HepG2 (cell line): Measurements from ENCODE around the gene CHMP6. TPM values are rescaled to one million over a fixed set of nuclear protein-coding genes. Genes with fewer than 3 reads are reported as not detected.

Experiments used
- AKAP8 ChIP-seq: sonication (generic); formaldehyde crosslinking; IDR thresholded peaks from 2 replicates; pipeline ENCODE4 v1.5.1; 2020; ENCODE audit warnings: mild to moderate bottlenecking, missing genetic modification reagents
- ARHGAP35 ChIP-seq: sonication (generic); formaldehyde crosslinking; IDR thresholded peaks from 2 replicates; pipeline ENCODE4 v1.9.0; 2022; ENCODE audit warnings: mild to moderate bottlenecking, inconsistent platforms, moderate library complexity, missing genetic modification reagents, borderline replicate concordance
- CAMTA2 ChIP-seq: sonication (generic); formaldehyde crosslinking; IDR thresholded peaks from 2 replicates; pipeline ENCODE4 v1.4.0; 2020; ENCODE audit warnings: mild to moderate bottlenecking, missing genetic modification reagents, borderline replicate concordance
- EHMT2 ChIP-seq: fragments of 200-600 bp; sonication (generic); IDR thresholded peaks from 2 replicates; pipeline ENCODE4 v1.7.0; 2017; ENCODE audit warnings: antibody characterized with exemption, low read depth, low read length, borderline replicate concordance
- ETV6 ChIP-seq: sonication (generic); formaldehyde crosslinking; conservative IDR thresholded peaks from 2 replicates; pipeline ENCODE4 v1.4.0; 2020; ENCODE audit warnings: missing genetic modification reagents
- HNRNPL ChIP-seq: fragments of 200-400 bp; formaldehyde crosslinking; IDR thresholded peaks from 2 replicates; pipeline ENCODE4 v1.6.1; 2017; ENCODE audit warnings: mild to moderate bottlenecking, low read depth, low read length
- MEIS2 ChIP-seq: sonication (generic); formaldehyde crosslinking; IDR thresholded peaks from 2 replicates; pipeline ENCODE4 v1.9.0; 2021; ENCODE audit warnings: mild to moderate bottlenecking, missing genetic modification reagents
- NPAS2 ChIP-seq: sonication (generic); formaldehyde crosslinking; IDR thresholded peaks from 2 replicates; pipeline ENCODE4 v1.8.0; 2022; ENCODE audit warnings: mild to moderate bottlenecking, missing genetic modification reagents, borderline replicate concordance
- ZC3H13 ChIP-seq: sonication (generic); formaldehyde crosslinking; IDR thresholded peaks from 2 replicates; pipeline ENCODE4 v1.8.1; 2023; ENCODE audit warnings: mild to moderate bottlenecking, missing genetic modification reagents, moderate library complexity
- ZFP82 ChIP-seq: sonication (generic); formaldehyde crosslinking; IDR thresholded peaks from 2 replicates; pipeline ENCODE4 v1.5.1; 2020; ENCODE audit warnings: mild to moderate bottlenecking, missing genetic modification reagents, borderline replicate concordance
- ZFX ChIP-seq: sonication (generic); formaldehyde crosslinking; IDR thresholded peaks from 2 replicates; pipeline ENCODE4 v1.4.0; 2020; ENCODE audit warnings: mild to moderate bottlenecking, low read depth, missing genetic modification reagents, moderate library complexity
- ZNF234 ChIP-seq: sonication (generic); formaldehyde crosslinking; conservative IDR thresholded peaks from 2 replicates; pipeline ENCODE4 v1.5.1; 2020; ENCODE audit warnings: mild to moderate bottlenecking, missing genetic modification reagents
- ZNF350 ChIP-seq: sonication (generic); formaldehyde crosslinking; IDR thresholded peaks from 2 replicates; pipeline ENCODE4 v1.4.0; 2020; ENCODE audit warnings: mild to moderate bottlenecking, low read depth, missing genetic modification reagents, borderline replicate concordance
- ZNF362 ChIP-seq: sonication (generic); formaldehyde crosslinking; IDR thresholded peaks from 2 replicates; pipeline ENCODE4 v1.4.0; 2020; ENCODE audit warnings: missing genetic modification reagents, mild to moderate bottlenecking, borderline replicate concordance
- ZNF441 ChIP-seq: sonication (generic); formaldehyde crosslinking; IDR thresholded peaks from 2 replicates; pipeline ENCODE4 v1.7.0; 2021; ENCODE audit warnings: missing genetic modification reagents, borderline replicate concordance
- ZNF547 ChIP-seq: sonication (generic); formaldehyde crosslinking; IDR thresholded peaks from 2 replicates; pipeline ENCODE4 v1.5.1; 2020; ENCODE audit warnings: mild to moderate bottlenecking, missing genetic modification reagents
- ZNF556 ChIP-seq: sonication (generic); formaldehyde crosslinking; IDR thresholded peaks from 2 replicates; pipeline ENCODE4 v1.4.0; 2020; ENCODE audit warnings: mild to moderate bottlenecking, missing genetic modification reagents, borderline replicate concordance
- ZNF614 ChIP-seq: IDR thresholded peaks from 2 replicates; pipeline ENCODE4 v1.6.1; 2018; ENCODE audit warnings: missing biosample characterization, missing genetic modification reagents, inconsistent platforms, borderline replicate concordance
- ZNF672 ChIP-seq: sonication (generic); formaldehyde crosslinking; IDR thresholded peaks from 2 replicates; pipeline ENCODE4 v1.8.1; 2022; ENCODE audit warnings: missing genetic modification reagents
- ZNF782 ChIP-seq: sonication (generic); formaldehyde crosslinking; IDR thresholded peaks from 2 replicates; pipeline ENCODE4 v1.4.0; 2020; ENCODE audit warnings: missing genetic modification reagents, mild to moderate bottlenecking, borderline replicate concordance
- ZNF816 ChIP-seq: sonication (generic); formaldehyde crosslinking; IDR thresholded peaks from 2 replicates; pipeline ENCODE4 v1.8.0; 2022; ENCODE audit warnings: missing genetic modification reagents, mild to moderate bottlenecking, borderline replicate concordance
- polyA plus RNA-seq, 8 experiments: library from polyadenylated mRNA; depleted of rRNA in 3 of 8; stranded (reverse) in 7 of 8; unstranded in 1 of 8; fragments of >200 nt; fragmentation: Illumina TruSeq in 4 of 8; extraction: Trizol in 4 of 8; gene quantifications; 2 replicates each; pipeline versions ENCODE4 v1.2.1 to v1.2.3, GENCODE V29; 2011 to 2016; ENCODE audit warnings: low read depth in 4 of 8, missing spikeins in 1 of 8, mixed read lengths in 1 of 8; ENCODE audit not compliant: insufficient read depth in 1 of 8
- total RNA-seq, 5 experiments: library from RNA; depleted of rRNA; stranded (reverse); fragments of >200 nt; fragmentation: Illumina TruSeq; extraction: Trizol; gene quantifications; 2 replicates each; pipeline ENCODE4 v1.2.3, GENCODE V29; 2016; ENCODE audit warnings: low read depth in 1 of 5
- TF ChIP-seq, protein P1 (sequence below): sonication (generic); formaldehyde crosslinking; IDR thresholded peaks from 2 replicates; pipeline ENCODE4 v1.8.0; 2022; ENCODE audit warnings: low read depth, missing genetic modification reagents
- TF ChIP-seq, protein P2 (sequence below): sonication (generic); formaldehyde crosslinking; IDR thresholded peaks from 2 replicates; pipeline ENCODE4 v1.4.0; 2020; ENCODE audit warnings: missing genetic modification reagents, borderline replicate concordance
- TF ChIP-seq, protein P3 (sequence below): sonication (generic); formaldehyde crosslinking; IDR thresholded peaks from 2 replicates; pipeline ENCODE4 v1.9.0; 2021; ENCODE audit warnings: missing genetic modification reagents, mild to moderate bottlenecking, borderline replicate concordance

CHMP6 gene
- total and polyA plus RNA-seq, 2 of the 13 experiments (the other 11 are each of a cell fraction or from before 2014, with no cell fraction given) = 11.1 to 24.2 TPM

GRCh38 chr17:81000631-81001357, 9.2 kb downstream of the CHMP6 start (continued):
- TF ChIP-seq ZNF234 (no peak), HNRNPL (peak; percentile 70; the same call in 1 of the 2 replicates), ETV6 (CRISPR knock-in tag) (no peak), ZNF362 (CRISPR knock-in tag) (no peak), ZNF614 (CRISPR knock-in tag) (no peak), ZNF441 (no peak), ZNF782 (no peak), EHMT2 (no peak), ZFX (CRISPR knock-in tag) (peak; percentile 42; the same call in 1 of the 2 replicates), MEIS2 (CRISPR knock-in tag) (no peak), ZNF816 (CRISPR knock-in tag) (no peak), ZNF556 (CRISPR knock-in tag) (0 out of 2 replicates have a peak, but pooled peaks have one; percentile 3), CAMTA2 (CRISPR knock-in tag) (no peak), ZNF350 (no peak), ZC3H13 (CRISPR knock-in tag) (peak; percentile 69), ZNF672 (CRISPR knock-in tag) (no peak), ZNF547 (CRISPR knock-in tag) (no peak; the same call in 1 of the 2 replicates), AKAP8 (CRISPR knock-in tag) (peak; percentile 95), ZFP82 (no peak), NPAS2 (CRISPR knock-in tag) (no peak), ARHGAP35 (CRISPR knock-in tag) (no peak)
- TF ChIP-seq, protein P1, sequence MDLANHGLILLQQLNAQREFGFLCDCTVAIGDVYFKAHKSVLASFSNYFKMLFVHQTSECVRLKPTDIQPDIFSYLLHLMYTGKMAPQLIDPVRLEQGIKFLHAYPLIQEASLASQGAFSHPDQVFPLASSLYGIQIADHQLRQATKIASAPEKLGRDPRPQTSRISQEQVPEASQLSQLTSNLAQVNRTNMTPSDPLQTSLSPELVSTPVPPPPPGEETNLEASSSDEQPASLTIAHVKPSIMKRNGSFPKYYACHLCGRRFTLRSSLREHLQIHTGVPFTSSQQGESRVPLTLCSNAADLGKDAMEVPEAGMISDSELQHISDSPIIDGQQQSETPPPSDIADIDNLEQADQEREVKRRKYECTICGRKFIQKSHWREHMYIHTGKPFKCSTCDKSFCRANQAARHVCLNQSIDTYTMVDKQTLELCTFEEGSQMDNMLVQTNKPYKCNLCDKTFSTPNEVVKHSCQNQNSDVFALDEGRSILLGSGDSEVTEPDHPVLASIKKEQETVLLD (CRISPR knock-in tag) = no peak
- TF ChIP-seq, protein P2, sequence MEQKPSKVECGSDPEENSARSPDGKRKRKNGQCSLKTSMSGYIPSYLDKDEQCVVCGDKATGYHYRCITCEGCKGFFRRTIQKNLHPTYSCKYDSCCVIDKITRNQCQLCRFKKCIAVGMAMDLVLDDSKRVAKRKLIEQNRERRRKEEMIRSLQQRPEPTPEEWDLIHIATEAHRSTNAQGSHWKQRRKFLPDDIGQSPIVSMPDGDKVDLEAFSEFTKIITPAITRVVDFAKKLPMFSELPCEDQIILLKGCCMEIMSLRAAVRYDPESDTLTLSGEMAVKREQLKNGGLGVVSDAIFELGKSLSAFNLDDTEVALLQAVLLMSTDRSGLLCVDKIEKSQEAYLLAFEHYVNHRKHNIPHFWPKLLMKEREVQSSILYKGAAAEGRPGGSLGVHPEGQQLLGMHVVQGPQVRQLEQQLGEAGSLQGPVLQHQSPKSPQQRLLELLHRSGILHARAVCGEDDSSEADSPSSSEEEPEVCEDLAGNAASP (CRISPR knock-in tag) = no peak
- TF ChIP-seq, protein P3, sequence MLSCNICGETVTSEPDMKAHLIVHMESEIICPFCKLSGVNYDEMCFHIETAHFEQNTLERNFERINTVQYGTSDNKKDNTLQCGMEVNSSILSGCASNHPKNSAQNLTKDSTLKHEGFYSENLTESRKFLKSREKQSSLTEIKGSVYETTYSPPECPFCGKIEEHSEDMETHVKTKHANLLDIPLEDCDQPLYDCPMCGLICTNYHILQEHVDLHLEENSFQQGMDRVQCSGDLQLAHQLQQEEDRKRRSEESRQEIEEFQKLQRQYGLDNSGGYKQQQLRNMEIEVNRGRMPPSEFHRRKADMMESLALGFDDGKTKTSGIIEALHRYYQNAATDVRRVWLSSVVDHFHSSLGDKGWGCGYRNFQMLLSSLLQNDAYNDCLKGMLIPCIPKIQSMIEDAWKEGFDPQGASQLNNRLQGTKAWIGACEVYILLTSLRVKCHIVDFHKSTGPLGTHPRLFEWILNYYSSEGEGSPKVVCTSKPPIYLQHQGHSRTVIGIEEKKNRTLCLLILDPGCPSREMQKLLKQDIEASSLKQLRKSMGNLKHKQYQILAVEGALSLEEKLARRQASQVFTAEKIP = no peak
